Progenitor cell of endocrine pancreas (in vitro differentiated cells): Measurements from ENCODE around the gene SORCS2. TPM values are rescaled to one million over a fixed set of nuclear protein-coding genes. Genes with fewer than 3 reads are reported as not detected.

Experiments used
- DNase-seq: peaks from one replicate; pipeline ENCODE4 v3.0.0; 2021; ENCODE audit warnings: low spot score; ENCODE audit not compliant: unreplicated experiment
- H3K27ac Mint-ChIP-seq: 2 replicates; pipeline ENCODE4 v1.8.0; 2021; ENCODE audit warnings: mild to moderate bottlenecking, moderate library complexity, mixed read lengths
- H3K27me3 Mint-ChIP-seq: 2 replicates; pipeline ENCODE4 v1.8.0; 2021; ENCODE audit warnings: mixed read lengths
- H3K36me3 Mint-ChIP-seq: 2 replicates; pipeline ENCODE4 v1.8.0; 2022; ENCODE audit warnings: mixed read lengths; ENCODE audit not compliant: insufficient read depth
- H3K4me1 Mint-ChIP-seq: 2 replicates; pipeline ENCODE4 v1.8.0; 2021; ENCODE audit warnings: low read depth, mixed read lengths
- H3K4me3 Mint-ChIP-seq: 2 replicates; pipeline ENCODE4 v1.8.0; 2021; ENCODE audit warnings: low read depth, mild to moderate bottlenecking, moderate library complexity, mixed read lengths
- H3K9me3 Mint-ChIP-seq: 2 replicates; pipeline ENCODE4 v1.8.0; 2021; ENCODE audit warnings: low read depth, mixed read lengths
- total RNA-seq: library from RNA; stranded (reverse); gene quantifications from 2 replicates; pipeline ENCODE4 v1.2.1, GENCODE V29; 2021
- TF ChIP-seq, protein P1 (sequence below): fragments of 200-600 bp; sonication (generic); IDR thresholded peaks from one replicate; pipeline ENCODE4 v1.5.0; 2021; ENCODE audit warnings: antibody characterized with exemption, mild to moderate bottlenecking; ENCODE audit not compliant: unreplicated experiment

Gene SORCS2
- total RNA-seq, 1 donor from 2014 or later: 2.2 TPM

DNA sequence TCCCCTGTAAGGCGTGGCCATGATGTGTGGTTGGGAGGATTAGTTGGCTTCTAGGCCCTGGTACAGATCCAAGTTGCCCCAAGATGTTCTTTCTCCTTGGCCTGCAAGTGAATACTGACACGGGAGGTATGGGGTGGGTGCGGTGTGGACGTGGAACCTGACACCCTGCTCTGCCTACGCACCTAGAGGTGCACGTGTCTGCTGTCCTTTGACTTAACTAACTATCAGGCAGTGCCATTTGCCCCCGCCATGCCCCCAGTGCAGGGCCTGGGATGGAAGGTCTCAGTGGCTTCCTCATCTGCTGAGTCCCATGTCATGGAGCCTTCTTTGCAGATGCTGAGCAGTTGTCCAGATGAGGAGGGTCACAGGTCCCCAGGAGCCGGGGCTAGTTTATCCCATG, 151.6 kb downstream of the SORCS2 start:
- Mint-ChIP-seq H3K4me3 (no peak overlapping the region), H3K27ac (no peak overlapping the region), H3K27me3 (no peaks in the 10 kb centered on the region), H3K4me1 (no peaks in the 10 kb centered on the region), H3K9me3 (peaks cover 13% of the 10 kb centered on the region), H3K36me3 (no peaks in the 10 kb centered on the region)
- DNase-seq: no peak
- TF ChIP-seq, protein P1, sequence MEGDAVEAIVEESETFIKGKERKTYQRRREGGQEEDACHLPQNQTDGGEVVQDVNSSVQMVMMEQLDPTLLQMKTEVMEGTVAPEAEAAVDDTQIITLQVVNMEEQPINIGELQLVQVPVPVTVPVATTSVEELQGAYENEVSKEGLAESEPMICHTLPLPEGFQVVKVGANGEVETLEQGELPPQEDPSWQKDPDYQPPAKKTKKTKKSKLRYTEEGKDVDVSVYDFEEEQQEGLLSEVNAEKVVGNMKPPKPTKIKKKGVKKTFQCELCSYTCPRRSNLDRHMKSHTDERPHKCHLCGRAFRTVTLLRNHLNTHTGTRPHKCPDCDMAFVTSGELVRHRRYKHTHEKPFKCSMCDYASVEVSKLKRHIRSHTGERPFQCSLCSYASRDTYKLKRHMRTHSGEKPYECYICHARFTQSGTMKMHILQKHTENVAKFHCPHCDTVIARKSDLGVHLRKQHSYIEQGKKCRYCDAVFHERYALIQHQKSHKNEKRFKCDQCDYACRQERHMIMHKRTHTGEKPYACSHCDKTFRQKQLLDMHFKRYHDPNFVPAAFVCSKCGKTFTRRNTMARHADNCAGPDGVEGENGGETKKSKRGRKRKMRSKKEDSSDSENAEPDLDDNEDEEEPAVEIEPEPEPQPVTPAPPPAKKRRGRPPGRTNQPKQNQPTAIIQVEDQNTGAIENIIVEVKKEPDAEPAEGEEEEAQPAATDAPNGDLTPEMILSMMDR: no peak

DNA sequence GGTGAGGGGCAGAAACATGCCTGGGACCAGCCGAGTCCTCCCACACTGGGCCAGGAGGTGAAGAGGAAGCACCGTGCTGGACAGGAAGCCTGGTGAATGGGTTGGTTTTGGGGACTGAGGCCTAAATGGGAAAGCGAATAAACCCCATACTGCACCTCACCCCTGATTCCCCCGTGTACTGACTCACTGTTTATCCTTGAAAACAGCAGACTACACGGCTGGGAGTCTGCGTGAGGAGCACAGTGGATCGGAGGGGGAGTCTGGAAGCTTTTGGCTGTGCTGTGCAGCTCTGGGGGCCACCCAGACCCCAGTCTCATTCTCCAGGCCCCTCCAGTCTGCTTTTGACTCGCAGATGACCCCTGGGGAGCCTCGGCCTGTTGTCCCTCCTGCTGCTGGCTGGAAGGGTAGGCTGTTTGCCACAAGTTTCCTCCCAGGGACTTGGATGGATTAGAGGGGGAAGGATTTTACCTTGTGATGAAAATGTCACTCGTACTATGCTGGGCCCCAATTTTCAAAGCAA, 152.4 kb downstream of the SORCS2 start:
- no peak for DNase-seq
- no peak overlapping the region for H3K4me3 Mint-ChIP-seq
- no peaks in the 10 kb centered on the region for H3K36me3 Mint-ChIP-seq
- H3K27ac Mint-ChIP-seq: no peak overlapping the region
- TF ChIP-seq, protein P1: no peak
- peaks cover 13% of the 10 kb centered on the region for H3K9me3 Mint-ChIP-seq
- H3K27me3 Mint-ChIP-seq: no peaks in the 10 kb centered on the region
- H3K4me1 Mint-ChIP-seq: no peaks in the 10 kb centered on the region

DNA sequence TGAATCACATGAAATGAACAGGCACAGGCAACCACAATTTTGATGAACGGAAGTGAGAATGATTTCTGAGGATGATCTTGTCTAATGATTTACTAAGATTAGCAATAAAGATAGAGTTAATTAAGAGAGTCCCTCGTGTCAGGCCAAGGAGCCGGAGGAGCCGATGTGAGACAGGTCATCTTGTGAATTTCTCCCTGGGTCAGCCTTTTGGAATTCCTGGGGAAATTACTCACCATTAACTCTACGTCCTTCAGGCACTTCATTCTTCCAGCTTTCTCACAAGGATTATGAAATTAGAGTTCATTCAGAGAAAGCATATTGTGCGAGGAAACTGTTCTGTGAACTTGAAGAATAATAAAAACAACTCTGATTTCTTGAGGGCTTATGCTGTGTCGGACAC, 155.6 kb downstream of the SORCS2 start:
- TF ChIP-seq, protein P1: no peak
- Mint-ChIP-seq H3K27ac (no peak overlapping the region), H3K4me3 (no peak overlapping the region), H3K27me3 (peaks cover 15% of the 10 kb centered on the region), H3K4me1 (no peaks in the 10 kb centered on the region), H3K36me3 (no peaks in the 10 kb centered on the region), H3K9me3 (peaks cover 13% of the 10 kb centered on the region)
- DNase-seq: no peak

DNA sequence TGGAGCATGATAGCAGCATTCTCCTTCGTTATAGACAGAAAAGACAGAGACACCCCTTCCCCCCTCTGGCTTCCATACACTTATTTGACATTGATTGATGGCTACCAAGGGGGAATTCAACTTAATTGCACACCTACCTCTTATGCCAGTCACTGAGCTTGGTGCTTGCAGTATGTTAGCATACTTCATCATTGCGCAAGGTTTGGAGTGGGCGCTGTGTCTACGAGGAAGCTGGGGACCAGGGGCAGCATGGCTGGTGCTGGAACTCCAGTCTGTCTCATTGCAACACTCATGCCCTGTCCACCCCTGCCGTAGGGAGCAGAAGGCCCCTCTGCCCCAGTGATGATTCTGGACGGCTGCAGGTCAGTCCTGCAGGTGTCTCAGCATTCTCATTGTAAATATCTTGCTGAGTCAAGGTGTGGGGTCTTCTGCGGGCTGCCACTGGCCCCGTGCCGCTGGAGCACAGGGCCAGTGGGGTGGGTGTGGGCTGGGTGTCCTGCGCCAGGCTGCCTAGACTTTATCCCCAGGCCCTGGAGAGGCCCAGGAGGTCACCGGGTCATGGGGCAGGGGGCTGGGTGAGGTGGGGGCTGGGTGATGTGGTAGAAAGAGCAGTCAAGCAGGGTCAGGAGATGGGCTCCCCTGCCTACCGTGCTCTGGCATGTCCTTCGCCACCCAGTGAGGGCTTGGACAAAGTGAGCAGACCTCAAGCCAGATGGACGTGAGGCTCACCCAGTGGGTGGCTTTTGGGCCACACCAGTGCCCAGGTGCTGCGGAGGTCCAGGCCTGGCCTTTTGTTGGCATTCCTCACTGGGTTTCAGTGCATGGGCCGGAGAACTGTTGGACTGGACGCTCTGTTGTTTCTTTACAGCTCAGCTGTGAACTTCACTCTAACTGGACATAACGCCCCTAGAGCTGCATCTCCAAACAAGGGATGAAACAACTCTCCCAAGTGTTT, 156.9 kb downstream of the SORCS2 start:
- H3K36me3 Mint-ChIP-seq: no peaks in the 10 kb centered on the region
- no peaks in the 10 kb centered on the region for H3K4me1 Mint-ChIP-seq
- peaks cover 13% of the 10 kb centered on the region for H3K9me3 Mint-ChIP-seq
- TF ChIP-seq, protein P1: no peak
- H3K27me3 Mint-ChIP-seq: peaks cover 15% of the 10 kb centered on the region
- no peak for DNase-seq
- no peak overlapping the region for H3K27ac Mint-ChIP-seq
- no peak overlapping the region for H3K4me3 Mint-ChIP-seq

DNA sequence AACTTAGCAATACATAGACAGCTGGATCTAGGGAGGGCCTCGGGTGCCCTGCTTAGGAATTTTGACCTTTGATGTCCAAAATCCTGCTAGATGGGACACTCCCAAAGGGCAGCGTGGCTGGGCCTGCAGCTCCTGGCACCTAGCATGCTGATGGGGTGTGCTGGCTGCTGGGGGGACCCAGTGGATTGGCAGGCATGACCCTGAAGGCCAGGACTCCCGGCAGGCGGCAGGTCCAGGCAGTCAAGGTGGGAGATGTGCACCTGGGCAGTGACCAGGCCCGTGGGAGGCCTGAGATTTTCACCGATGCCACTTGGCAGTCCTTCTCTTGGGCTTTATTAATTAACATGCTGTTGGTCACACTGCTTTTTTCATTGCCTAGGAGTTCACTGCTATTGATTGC, 158.1 kb downstream of the SORCS2 start:
- H3K36me3 Mint-ChIP-seq: no peaks in the 10 kb centered on the region
- H3K4me1 Mint-ChIP-seq: no peaks in the 10 kb centered on the region
- TF ChIP-seq, protein P1: no peak
- H3K27ac Mint-ChIP-seq: no peak overlapping the region
- no peak for DNase-seq
- peaks cover 22% of the 10 kb centered on the region for H3K27me3 Mint-ChIP-seq
- H3K4me3 Mint-ChIP-seq: no peak overlapping the region
- H3K9me3 Mint-ChIP-seq: peaks cover 13% of the 10 kb centered on the region
